AG08395 (cell line): ENCODE data around the gene RIPOR2.
"Not testable (repeated sequence)": the region's sequence is repeated elsewhere in the genome, so short reads cannot be mapped to it uniquely, and the experiment has no call there.

Source experiments
- DNase-seq: peaks from one replicate; pipeline ENCODE4 v3.0.0; 2012; ENCODE audit warnings: mixed read lengths, low spot score

The RIPOR2 gene

DNA sequence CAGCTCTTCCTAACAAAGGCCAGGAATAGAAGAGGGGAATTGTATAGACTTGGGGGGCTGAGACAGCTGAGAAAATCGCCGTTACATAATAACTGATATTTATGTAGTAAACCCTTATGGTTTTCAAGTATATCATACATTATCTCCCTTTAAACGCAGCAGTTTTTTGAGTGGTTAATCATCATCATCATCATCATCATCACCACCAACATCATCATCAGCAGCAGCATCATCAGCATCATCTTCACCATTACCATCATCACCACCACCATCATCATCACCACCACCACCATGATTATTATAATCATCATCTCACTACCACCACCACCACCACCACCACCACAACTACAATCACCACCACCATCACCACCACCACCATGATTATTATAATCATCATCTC, 9.1 kb downstream of the RIPOR2 start:
- DNase-seq = not testable (repeated sequence)

DNA sequence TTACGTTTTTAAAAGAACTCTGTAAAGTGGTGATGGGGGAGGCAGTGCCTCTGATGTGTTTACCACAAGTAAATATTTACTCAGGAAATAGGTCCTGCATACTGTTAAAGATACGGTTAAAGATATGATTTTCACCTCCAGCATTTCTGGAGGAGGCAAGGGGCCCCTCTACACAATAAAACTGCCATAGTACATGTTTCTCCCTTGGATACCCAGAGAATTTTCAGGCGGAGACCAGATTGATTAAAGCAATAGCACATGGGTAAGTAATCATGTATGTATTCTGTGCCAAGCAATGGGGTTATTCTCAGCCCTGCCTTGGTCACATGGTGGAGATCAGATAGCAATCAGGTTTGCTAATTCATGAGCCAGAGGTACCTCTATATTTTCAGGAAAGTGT, 9.6 kb downstream of the RIPOR2 start:
- DNase-seq = no peak

DNA sequence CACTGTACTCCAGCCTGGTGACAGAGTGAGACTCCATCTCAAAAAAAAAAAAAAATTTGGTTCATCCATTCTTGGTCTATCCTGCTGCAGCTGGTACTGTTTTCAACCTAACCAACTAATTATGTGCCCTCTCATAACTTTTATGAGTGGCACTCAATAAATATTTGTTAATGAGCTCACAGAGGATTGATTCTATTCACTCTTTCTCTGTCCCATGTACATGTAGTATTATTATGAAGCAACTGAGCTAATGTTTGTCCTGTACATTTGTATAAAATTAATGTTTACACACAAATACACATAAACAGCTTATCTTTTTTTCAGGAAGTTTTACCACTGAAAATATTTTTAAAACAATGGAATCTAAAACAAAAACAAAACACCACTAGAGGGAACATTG, 10.1 kb downstream of the RIPOR2 start:
- no peak for DNase-seq

DNA sequence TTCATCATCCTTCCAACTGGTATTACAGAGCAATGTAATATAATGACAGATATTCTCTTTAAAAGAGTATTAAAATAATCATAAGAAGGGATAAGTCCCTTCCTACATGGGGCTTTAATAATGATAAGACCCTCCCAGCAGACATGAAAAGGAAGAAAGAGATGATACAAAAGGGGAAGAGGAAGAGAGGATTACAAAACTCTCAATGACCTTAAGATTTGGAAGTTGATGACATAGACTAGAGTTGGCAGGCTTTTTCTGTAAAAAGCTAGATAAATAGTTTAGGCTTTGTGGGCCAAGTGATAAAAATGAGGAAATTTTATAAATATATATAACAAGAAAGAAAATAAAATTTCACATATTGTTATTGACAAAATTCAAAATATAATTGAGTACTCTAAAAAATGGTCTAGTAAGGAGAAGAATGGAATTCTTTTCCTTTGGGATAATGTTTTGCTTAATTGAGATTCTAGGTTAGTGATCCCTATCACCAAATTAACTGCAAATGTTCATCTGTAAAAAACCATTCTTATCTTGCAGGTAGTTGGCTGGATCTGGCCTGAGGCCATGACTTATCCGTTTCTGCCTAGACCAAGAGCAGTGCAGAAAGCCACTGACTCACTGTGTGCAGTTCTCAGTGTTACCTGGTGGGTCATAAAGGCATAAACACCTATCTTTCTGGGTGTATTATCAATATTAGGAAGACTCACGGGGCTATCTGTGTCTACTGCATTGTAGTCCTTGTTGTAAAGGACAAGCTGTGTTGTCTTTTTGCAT, 11.0 kb downstream of the RIPOR2 start:
- DNase-seq = no peak

- no peak for DNase-seq
Measured at GRCh38 chr6:24923885-24924401, 11.8 kb downstream of the RIPOR2 start.

- no peak for DNase-seq
Measured at GRCh38 chr6:24922814-24923213, 12.9 kb downstream of the RIPOR2 start.

DNA sequence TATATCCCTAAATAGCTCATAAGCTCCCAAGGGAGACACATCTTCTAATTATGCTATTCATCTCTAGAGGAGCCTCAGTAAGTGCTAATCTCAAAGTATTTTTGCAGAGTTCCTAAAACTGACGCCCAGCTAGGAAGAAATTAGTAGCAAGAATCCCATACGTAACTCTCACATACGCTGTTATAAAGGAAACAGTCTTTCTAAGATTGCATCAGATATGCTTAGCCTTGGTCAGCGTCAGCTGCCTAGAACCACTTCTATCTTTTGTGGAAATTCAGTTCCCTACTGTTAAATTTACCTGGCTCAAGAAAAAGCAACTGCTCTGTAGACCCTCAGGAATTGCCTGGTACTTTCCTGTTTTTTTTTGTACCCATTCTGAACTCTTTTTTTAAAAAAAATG, 13.6 kb downstream of the RIPOR2 start:
- DNase-seq = no peak

DNA sequence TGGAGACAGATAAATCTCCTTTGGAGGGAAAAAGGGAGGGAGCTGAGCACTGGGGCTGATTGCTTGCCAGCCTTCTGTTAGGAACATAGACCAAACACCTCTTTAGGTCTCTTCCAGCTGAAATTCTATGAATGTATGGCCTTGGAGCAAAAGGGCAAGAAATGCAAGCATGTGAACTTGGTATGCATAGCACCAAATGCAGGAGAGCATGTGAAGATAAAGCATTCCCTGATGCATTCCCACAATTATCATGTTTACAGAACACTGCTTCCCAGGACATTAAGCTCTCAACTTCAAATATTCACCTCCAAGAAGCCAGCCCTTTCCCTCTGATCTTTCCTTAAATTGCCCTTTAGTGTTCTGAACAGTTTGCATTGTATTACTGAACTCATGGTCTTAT, 15.6 kb downstream of the RIPOR2 start:
- no peak for DNase-seq

DNA sequence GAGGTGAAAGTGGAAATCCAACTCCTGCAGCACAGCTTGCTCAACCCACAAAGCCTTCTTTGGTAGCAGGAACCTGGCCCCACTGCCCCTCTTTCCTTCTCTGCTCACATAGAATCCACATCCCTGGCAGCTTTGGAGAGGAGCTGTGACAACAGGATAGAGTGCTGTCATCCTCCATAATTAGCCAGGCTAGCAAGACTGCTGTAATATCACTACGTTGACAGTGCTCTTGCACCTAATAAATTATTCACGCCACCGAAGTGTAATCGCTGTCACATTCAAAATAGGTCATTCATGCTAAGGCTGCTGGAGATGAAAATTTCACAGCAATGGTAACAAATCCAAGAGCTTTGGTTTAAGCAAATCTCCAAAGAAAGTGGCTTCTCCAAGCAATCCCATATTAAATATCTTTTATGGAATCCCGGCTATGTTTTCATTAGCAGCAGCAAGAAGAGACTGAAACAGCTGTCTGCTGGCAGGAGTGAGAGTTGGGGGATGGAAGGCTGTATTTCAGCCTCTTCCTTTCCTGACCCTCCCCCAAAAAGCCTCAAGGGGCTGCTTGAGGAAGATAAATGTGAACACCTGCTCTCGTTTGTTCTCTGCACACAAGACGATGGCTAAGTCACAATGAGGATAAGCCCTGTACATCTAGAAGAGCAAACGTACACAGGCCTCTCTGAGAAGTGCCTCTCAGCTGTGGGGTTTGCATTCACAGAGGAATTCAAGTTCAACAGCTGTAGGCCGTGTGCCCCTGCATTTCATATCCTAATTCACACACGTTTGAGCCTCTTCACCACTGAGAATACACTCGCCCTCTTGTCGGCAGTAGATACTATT, 16.5 kb downstream of the RIPOR2 start:
- no peak for DNase-seq

DNA sequence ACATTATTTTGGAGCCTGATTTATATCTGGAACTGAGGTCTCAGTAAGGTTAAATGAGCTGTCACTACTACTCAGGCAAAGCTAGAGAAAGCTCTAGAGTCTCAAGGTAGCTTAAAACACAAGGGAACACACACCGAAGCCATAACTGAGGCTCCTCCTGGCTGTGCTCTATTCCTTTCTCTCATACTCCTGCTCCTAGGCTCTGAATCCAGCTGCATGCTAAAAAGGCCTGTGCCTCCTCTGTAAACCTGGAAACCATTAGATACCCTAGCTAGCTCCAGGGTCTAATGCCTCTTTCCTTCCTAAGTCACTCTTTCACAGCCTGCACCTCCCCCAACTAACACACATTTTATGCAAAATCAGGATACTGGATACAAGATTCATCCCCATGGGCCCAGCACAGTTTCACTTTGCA, 17.1 kb downstream of the RIPOR2 start:
- no peak for DNase-seq

- DNase-seq = no peak
Measured at GRCh38 chr6:24916496-24916895, 19.3 kb downstream of the RIPOR2 start.

- no peak for DNase-seq
Measured at GRCh38 chr6:24915641-24916040, 20.1 kb downstream of the RIPOR2 start.

DNA sequence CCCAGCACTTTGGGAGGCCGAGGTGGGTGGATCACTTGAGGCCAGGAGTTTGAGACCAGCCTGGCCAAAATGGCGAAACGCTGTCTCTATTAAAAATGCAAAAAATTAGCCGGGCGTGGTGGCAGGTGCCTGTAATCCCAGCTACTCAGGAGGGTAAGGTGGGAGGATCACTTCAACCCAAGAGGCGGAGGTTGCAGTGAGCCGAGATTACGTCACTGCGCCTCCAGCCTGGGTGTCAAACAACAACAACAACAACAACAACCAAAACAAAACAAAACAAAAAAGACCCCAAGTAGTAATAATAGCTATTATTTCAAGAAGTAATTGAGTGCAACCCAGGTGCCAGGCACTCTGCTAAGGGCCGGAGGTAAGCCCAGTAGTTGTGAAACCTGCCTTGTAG, 21.7 kb downstream of the RIPOR2 start:
- DNase-seq = not testable (repeated sequence)

- DNase-seq = no peak
Measured at GRCh38 chr6:24911796-24912382, 23.9 kb downstream of the RIPOR2 start.

DNA sequence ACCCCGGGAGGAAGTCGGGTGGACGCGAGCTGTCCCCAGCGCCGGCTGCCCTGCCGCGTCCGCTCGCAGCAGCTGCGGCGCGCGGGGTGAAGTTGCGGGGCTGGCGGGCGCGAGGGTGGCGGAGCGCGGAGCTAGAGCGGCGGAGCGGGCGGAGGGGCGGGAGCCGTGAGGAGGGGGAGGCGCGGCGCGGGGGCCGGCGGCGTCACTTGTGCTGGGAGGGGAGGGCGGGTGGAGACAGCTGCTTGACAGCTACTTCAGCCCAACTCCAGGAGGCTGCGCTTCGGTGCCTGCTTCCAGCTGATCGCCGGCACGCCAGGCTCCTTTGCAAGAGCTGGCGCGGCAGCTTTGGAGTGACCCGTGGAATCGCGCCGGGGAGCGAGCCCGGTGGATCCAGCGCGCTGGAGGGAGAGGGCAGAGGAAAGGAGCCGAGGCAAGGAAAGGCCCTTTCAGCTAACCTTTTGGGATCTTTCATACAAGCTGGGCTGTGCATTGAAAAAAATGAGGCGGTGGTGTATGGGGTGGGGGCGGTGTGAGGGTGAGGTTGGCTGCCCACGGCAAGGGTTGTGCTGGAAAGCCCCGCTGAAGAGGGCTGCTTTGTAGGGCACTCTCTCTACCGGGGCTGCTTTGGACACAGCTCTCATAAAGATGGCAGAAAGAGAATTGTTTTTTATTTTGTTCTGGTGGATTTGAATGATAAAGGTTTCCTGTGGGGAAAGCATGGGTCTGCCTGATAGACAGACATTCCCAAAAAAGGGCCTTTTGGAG, 24.6 kb downstream of the RIPOR2 start:
- DNase-seq = peak; percentile 51

DNA sequence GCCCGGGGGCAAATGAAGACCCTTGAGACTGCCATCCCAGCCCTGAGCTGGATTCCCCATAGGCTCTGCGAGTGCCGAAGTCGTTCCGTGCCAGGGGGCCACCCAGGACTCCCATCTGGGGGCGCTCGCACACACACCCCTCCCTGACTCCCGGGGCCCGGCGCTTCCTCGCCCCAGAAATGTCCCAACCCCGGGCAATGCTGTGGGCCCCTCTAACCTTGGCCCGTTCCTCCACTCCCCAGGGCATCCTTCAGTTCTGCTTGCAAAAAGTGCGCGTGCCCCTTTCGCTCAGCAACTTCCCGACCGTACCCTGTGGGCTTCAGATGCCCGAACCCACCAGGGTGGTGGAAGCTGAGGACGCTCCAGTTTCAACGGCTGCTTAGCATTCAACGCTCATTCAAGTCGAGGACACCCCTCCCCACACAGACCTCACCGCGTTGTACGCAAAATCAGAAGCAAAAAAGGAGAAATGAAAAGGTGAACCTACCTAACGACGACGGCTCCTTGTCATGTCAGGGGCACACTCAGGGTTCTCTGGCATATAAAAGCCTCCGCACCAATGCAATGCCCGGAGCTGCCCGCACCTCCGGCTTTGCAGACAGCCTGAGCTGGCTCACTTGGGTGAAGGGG, 25.3 kb downstream of the RIPOR2 start:
- no peak for DNase-seq

- no peak for DNase-seq
Measured at GRCh38 chr6:24909241-24910216, 26.2 kb downstream of the RIPOR2 start.

GRCh38 chr6:24908650-24909035, 27.1 kb downstream of the RIPOR2 start:
- peak; percentile 55 for DNase-seq

- no peak for DNase-seq
Measured at GRCh38 chr6:24907919-24908649, 27.7 kb downstream of the RIPOR2 start.

GRCh38 chr6:24906314-24906713, 29.4 kb downstream of the RIPOR2 start:
- DNase-seq = no peak
